Kidney tubule cell (primary cell): ENCODE measurements around the gene SYNDIG1.

Experiments
- DNase-seq: peaks from one replicate; pipeline ENCODE4 v3.0.0-alpha.2; 2018; ENCODE audit warnings: low spot score

The SYNDIG1 gene

DNA sequence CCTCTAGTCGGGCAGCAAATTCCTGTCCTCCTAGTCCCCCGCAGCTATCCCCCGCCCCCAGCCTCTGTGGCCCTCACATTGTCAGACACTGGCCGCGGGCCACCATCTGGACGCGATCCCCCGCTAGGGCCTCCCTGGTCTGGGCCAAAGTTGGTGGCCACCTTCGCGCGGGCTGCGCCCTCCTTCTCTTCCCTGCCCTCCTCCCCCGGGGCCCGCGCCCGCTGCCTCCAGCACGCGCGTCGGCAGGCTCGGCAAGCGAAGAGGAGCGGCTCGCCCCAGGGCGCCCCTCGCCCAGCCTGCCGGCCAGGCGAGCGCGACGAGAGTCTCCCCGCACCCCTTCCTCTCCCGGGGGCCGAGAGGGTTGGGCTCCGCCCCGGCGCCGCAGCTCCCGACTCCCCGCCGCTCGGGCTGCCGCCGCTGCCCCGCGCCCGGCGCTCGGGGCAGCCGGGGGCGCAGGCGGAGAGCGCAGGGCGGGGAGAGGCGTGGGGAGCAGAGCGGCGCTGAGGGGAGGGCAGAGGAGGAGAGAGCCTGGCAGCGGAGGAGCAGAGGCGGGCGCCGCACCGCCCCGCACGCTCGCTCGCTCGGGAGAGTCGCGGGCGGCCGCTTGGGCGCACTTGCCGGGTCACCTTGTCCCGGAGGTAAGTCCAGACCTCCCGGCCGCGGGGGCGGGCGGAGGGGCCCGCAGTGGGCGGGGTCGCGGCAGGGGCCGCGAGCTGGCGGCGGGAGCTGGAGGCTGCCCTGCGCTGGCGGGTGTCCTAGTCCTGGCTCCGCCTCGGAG, at the start of gene SYNDIG1:
TSS of gene SYNDIG1 (plus strand) at position 514 of the 778 bp plus-strand sequence. CDS start 73,469 bp downstream, outside the sequence.
- DNase-seq: no peak

DNA sequence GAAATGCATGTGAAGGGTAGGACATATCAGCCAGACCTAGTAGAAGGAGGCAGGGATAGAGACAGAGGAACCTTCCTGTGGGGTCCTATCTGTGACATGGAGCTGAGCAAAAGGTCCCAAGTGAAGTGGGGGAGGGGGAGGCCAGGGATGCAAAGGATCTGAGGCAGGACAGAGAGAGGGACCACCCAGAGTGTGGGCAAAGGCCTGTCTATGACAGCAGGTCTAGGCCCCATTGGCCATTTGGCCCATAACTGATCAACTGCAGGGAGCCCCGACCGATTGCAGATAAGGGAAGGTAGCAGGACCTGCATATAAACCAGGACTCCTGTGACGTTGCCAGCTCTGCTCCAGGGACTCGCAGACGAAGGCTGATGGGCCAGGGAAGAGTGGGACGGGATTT, 49.6 kb upstream of the SYNDIG1 start:
- no peak for DNase-seq

- no peak for DNase-seq
Observed at GRCh38 chr20:24420567-24420966, 48.9 kb upstream of the SYNDIG1 start.

DNA sequence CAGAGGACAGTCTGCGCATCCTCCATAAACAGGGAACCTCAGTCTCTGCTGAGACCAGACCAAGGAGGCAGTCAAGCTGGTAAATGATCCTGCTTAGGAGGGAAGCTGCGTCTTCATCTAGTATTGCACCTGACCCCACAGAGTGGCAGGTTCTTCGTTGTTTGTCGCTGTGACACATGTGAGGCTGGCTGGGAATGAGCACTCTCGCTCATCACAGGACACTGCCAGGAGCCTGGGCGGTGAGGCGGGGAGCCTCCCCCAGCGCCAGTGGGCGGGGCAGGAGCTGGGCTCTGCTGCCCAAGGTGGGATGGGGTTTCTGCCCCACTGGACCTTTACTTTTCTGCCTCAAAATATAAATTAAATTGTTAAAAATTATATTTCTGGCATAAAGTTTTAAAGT, 48.4 kb upstream of the SYNDIG1 start:
- no peak for DNase-seq

DNA sequence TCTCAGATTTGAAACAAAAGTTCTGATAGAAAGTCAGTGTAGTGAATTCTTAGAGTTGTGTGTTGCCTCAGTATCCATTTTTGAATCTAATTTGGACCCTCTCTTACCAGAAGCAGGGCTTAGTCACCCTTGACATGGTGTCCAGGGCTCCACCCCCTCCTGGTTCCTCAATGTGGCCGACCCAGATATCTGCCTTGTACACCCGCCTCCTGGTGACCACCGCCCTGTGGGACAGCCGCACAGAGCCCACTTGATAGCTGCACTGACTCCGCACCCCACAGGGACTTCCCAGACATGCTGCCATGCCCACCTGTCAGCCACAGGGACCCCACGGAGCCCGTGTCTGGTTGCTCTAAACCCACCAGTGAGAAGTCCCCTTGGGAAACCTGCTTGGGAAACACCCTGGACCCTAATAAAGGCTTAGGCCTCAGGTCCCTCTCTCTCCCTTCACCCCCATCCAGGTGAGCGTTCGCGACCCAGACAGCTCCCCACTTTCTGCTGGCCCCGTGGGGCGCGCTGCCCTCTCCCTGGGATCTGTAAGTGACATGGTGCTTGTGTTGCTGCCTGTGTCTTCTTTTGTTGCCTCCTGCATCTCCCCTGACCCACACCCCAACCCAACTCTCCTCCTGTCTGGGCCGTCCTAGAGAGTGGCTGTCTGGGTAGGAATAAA, 47.2 kb upstream of the SYNDIG1 start:
- DNase-seq: no peak

DNA sequence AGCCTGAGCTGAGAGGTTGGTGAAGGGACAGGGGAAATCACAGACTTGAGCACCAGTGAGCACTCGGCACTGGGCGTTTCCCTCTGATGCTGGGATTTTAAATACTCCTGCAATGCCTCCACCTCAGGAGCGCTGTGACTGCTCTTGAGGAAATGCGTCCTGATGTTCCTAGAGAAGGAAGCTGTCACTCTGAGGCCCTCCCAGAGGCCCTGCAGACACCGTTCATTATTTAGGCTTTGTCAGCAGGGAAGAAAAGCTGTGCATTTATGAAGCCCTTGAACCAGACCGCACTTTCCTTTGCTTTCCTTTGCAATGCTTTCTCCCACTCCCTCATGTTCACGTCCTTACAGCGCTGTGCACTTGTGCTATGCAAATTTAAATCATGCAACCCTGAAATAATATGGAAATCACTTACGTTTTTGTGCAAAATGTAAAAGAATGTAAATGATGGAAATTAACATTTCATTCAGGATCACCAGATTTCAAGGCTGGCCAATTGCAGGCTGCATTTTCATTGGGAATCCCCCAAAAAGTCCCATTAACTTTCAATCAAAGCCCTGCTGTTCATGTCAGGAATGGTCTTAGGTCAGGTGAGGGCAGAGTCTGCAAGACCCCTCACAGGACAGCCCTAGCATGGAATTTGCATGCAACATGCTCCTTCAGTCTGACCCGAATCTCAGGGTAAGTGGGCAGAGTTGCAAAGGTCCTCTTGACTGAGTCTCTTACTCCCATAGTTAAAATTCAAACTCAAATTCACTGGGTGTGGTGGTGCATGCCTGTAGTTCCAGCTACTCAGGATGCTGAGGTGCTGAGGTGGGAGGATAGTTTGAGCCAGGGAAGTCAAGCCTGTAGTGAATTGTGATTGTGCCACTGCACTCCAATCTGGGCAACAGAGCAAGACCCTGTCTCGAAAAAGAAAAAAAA, 45.8 kb upstream of the SYNDIG1 start:
- DNase-seq: no peak

GRCh38 chr20:24425523-24426135, 43.8 kb upstream of the SYNDIG1 start:
- DNase-seq: no peak

DNA sequence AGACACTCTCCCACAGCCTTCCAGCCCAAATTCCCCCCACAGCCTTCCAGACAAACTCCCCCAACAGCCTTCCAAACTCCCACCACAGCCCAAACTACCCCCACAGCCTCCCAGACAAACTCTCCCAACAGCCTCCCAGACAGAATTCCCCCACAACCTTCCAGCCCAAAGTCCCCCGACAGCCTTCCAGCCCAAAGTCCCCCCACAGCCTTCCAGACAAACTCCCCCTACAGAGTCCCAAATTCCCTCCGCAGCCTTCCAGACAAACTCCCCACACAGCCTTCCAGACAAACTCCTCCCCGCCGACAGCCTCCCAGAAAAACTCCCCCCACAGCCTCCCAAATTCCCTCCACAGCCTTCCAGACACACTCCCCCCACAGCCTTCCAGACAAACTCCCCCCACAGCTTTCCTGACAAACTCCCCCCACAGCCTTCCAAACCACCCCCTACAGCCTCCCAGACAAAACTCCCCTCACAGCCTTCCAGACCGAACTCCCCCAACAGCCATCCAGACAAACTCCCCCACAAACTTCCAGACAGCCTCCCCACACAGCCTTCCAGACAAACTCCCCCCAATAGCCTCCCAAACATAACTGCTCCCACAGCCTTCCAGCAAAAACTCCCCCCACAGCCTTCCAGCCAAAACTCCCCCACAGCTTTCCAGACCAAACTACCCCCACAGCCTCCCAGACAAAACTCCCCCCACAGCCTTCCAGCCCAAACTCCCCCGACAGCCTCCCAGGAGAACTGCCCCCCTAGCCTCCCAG, 38.0 kb upstream of the SYNDIG1 start:
- no peak for DNase-seq

DNA sequence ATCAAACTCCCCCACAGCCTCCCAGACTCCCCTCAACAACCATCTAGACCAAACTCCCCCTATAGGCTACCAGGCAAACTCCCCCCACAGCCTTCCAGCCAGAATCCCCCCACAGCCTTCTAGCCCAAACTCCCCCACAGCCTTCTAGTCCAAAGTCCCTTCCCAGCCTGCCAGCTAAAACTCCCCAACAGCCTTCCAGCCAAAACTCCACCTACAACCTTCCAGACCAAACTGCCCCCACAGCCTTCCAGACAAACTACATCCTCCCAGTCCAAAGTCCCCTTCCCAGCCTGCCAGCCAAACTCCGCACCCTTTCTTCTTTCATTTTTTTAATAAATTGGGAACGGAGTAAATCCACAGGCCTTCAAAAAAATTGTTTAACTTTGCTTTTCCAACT, 37.4 kb upstream of the SYNDIG1 start:
- no peak for DNase-seq

- no peak for DNase-seq
Observed at GRCh38 chr20:24436160-24436559, 33.3 kb upstream of the SYNDIG1 start.

DNA sequence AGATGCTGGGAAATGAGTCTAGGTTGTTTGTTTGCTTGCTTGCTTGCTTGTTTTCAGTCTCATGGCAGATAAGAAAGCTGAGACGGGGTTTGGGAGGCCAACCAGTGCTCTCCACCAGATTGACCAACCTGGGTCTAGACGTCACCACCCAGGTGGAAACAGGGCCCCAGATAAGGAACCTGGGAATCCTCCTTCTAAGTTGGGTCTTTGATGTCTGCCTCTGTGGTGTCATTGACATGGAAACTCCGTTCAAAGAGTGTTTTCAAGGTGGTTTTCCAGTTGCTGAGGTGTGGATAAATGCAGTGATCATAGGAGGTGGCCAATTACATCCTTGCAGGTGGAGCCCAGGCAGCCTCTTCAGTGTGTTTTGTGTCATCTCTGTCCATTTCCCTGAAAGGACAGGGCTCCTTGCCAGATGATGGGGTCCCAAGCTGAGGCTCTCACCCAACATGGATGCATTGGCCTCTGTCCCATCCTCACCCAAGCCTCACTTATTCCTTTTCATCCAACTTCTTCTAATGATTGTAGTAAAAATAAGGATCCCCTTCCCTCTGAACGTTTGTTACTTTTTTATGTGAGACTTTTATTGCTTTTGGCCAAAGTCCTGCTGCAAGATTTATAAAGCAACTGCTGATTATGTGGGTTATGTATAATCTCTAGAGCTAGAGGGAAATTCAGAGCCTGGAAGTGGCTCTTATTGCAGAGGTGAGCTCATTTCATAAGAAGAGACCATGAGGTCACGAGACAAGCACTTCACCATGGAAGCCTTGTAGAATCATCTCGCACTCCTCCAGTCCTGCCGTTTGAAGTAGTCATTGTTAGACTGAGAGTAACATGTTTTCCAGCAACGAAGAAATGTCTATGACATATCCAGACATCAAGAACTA, 32.0 kb upstream of the SYNDIG1 start:
- no peak for DNase-seq

DNA sequence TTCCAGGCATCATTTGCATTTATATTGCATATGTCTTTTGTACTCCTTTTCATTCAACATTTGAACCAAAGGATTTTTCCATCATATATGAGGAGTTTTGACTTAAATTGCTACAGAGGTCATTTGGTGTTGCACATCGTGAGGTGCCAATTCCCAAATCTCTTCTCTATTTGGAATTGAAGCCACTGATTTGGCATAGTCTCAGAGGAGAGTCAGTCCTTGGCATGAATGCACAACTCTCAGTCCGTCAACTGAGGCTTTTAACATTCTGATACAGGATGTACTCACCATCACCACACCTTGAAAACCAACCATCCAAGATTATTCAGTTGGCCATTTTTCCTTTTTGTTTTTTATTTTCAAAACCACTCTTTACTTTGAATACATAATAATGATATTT, 31.1 kb upstream of the SYNDIG1 start:
- DNase-seq: no peak

- DNase-seq: no peak
Observed at GRCh38 chr20:24439737-24440387, 29.6 kb upstream of the SYNDIG1 start.

DNA sequence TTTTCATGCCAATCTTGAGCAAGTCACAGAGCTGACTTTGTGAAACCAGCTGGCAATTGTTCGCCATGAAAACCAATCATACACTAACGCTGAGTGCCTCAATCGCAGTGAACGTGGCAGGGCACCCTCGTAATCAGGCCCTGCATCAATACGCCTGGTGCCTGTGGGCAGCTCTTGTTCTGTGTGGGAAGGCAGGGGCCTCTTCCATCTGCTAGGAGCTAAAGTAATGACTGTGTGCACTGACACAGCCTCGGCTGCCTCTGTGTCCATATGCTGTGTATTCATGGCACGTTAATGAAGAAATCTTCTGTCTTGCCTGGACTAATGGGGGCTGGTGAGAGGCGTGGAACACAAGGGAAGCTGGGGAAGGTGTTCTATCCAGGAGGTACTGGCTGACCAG, 27.8 kb upstream of the SYNDIG1 start:
- DNase-seq: no peak

GRCh38 chr20:24442909-24443308, 26.5 kb upstream of the SYNDIG1 start:
- no peak for DNase-seq

DNA sequence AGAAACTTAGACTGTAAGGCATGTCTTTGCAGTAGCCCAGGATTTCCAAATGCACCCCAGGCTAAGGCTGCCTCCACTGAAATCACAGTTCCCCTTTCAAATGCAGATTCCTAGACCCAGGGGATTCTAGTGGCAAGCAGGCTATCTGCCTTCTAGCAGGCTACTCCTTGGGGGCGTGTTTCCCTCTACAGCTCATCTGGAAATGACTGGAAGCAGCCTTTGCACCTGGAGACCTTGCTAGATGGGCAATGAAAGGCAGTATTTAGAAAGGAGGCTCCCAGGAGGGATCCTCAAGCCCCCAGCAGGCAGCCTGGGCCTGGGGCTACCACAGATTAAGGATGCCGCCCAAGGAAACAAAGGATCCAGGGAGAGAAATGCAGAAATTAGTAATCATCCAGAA, 26.0 kb upstream of the SYNDIG1 start:
- DNase-seq: no peak

- DNase-seq: no peak
Observed at GRCh38 chr20:24444526-24445190, 24.8 kb upstream of the SYNDIG1 start.

DNA sequence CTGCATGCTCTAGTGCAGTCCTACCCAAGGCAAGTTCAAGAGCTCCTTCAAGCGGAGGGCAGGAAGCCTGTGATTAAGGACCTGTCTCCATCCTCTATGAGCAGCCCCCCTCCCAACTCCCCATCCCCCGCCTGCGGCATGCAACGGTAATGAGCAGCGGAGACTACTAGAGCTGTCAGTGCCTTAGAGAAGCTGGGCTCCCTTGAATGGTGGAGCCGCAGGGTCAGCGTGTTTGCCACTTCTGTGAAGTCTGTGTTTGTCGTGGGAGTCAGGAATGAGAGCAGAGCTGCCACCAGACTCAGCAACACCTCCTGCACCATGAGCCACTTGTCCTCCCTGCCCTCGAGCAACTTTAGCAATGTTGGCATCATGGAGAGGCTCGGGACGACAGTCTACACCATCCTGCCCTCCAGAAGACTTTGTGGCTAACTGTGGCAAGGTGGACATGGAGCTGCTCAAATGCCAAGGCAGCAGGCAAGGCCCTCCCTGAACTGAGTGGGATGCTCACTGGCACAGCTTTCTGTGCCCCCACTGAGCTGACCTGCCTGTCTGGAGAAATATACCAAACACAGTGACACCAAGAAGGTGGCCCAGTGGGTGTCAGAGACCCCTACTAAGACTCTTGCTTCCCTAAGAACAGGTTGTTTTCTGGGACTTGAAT, 23.8 kb upstream of the SYNDIG1 start:
- DNase-seq: no peak

DNA sequence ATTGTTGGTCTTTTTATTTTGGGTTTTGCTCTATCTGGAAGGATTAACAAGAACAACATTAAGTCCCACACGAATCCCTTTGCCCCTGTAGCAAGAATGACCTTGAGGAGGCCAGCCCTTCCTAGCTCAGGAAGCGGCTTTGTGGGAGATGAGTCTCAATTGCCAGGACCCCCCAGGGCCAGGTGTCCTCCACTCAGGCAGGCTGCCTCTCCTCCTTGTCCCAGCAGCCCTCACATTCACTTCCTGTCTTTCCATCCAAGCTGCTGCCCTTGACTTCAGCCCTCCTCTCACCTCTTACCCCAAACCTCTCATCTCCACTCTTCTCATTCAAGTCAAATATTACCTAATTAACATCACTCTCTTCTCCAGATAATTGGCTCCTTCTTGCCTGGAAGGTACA, 22.6 kb upstream of the SYNDIG1 start:
- DNase-seq: no peak
